Right ventricle myocardium inferior (tissue), 1 donor: ENCODE measurements around the gene HS6ST3. TPM values are rescaled to one million over a fixed set of nuclear protein-coding genes. Genes with fewer than 3 reads are reported as not detected.
"Not testable (repeated sequence)": the region's sequence is repeated elsewhere in the genome, so short reads cannot be mapped to it uniquely, and the experiment has no call there.

Experiments used
- ATAC-seq: fragments of 200-7000 bp; cut with Tn5 transposase; one replicate; pipeline ENCODE4 v1.9.1; 2020; ENCODE audit warnings: mild to moderate bottlenecking, moderate library complexity
- DNase-seq: peaks from one replicate; pipeline ENCODE4 v3.0.0; 2021; ENCODE audit errors: missing footprints
- intact Hi-C: fragments of 100-400 bp; cut with DNase I; formaldehyde crosslinking; loops from one replicate; pipeline ENCODE4 v1.11.0; 2022
- total RNA-seq: library from RNA; stranded (reverse); fragmentation: NEBNext Ultra II Directional; extraction: Animal tissue kit (Norgen Biotek cat#: 25700); gene quantifications from one replicate; pipeline ENCODE4 v1.2.1, GENCODE V29; 2021
- donor health status: DM: no; HTN: yes; CAD: no; lungs with severe emphysema.

HS6ST3 gene
- total RNA-seq, 1 donor from 2014 or later: 1.4 TPM

DNA sequence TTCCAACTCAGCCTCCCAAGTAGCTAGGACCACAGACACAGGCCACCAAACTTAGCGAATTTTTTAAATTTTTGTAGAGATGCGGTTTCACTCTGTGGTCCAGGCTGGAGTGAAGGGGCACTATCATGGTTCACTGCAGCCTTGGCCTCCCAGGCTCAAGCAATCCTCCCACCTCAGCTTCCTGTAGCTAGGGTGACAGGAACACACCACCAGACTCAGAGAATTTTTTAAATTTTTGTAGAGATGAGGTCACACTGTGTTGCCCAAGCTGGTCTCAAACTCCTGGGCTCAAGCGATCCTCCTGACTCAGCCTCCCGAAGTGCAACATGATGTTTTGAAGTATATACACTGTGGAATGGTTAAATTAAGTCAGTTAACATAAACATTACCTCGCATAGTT, 640.8 kb downstream of the HS6ST3 start:
- intact Hi-C loops: no loop called here
- ATAC-seq (no peak), DNase-seq (no peak)

- intact Hi-C loops: no loop called here
- no peak for ATAC-seq
Observed at GRCh38 chr13:96734499-96734898, 644.6 kb downstream of the HS6ST3 start.

DNA sequence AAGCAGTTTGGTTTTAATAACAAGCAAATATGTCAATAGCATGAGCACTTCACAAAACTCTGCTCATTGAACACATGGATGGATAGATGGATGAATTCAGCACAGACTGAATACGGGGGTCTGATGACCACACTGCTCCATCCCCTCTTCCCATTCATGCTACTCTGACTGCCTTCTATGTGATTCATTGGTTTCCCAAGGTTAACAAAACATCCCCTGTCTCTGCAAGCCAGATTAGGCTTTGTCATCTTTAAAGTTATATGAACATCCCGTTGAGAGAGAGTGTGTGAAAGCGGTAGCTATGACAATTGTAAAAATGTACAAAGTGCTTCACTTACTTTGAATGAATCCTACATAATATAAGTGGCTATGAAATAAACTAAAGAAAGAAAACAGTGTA, 651.9 kb downstream of the HS6ST3 start:
- ATAC-seq (no peak), DNase-seq (no peak)
- intact Hi-C loops: no loop called here

More at GRCh38 chr13:96734499-96734898, 644.6 kb downstream of the HS6ST3 start:
- no peak for DNase-seq

GRCh38 chr13:96743296-96744089, 653.6 kb downstream of the HS6ST3 start:
- no peak for ATAC-seq
- DNase-seq: no peak
- intact Hi-C loops: no loop called here

DNA sequence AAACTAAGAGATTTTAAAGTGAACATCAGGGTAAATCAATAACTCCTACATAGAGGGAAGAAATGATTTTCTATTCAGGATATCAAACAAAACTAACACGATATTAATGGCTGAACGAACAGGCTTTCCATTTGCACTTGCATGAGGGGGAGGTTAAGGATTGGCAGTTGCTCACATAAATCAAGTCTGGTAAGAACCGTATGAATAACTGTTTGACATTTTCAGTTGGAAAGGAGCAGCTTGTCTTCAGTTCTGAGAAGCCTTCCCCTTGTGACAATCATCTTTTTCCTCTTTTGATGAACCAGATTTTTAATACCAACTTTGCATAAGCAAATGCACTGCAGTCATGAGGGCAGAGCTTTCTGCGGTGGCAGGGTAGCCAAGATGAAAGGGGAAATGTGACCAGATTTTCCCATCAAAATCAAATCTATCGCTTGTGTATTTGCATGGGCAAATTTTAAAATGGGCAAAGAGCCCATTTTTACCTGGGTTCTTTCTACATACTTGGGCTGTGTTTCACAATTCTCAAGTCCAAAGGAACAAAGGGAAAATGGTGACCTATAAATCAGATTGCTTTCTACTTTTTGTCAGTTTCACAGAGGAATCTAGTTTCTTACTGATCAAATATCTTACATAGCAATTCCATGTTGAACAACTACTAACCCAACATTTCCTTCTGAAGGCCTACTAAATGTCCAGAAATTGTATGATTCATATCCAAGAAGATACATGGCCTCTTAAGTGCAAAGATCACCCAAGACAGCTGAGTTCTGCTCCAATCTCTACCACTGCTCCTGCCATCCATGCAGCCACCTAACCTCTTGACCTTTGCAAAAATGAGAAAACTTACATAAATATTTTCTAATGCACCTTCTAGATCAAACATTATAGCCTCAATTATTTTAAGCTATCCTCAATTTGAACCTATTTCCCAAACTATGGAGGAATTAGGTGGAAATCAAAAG, 654.7 kb downstream of the HS6ST3 start:
- ATAC-seq (no peak), DNase-seq (no peak)
- intact Hi-C loops: no loop called here

- no peak for ATAC-seq
Observed at GRCh38 chr13:96746886-96747285, 657.0 kb downstream of the HS6ST3 start.

DNA sequence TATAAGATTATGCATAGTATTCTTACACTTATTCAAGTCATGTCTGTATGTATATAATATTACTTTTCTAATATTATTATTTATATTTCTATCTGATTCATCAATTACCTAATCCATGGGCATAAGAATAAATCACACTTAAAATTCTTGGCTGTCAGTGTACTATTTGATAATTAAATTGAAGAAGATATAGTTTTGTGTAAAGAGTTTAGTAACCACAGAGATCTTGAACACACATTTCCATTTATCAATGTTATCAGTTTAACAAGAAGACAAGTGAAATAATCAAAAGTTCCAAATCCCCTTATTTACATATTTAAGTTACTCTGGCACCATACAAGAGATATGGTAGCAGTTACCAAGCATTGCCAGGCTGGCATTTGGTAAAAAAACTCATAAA, 659.9 kb downstream of the HS6ST3 start:
- ATAC-seq: no peak
- DNase-seq: no peak
- intact Hi-C loops: no loop called here

More at GRCh38 chr13:96746886-96747285, 657.0 kb downstream of the HS6ST3 start:
- intact Hi-C loops: no loop called here
- no peak for DNase-seq

GRCh38 chr13:96751089-96751488, 661.2 kb downstream of the HS6ST3 start:
- intact Hi-C loops: no loop called here
- ATAC-seq: no peak
- no peak for DNase-seq

DNA sequence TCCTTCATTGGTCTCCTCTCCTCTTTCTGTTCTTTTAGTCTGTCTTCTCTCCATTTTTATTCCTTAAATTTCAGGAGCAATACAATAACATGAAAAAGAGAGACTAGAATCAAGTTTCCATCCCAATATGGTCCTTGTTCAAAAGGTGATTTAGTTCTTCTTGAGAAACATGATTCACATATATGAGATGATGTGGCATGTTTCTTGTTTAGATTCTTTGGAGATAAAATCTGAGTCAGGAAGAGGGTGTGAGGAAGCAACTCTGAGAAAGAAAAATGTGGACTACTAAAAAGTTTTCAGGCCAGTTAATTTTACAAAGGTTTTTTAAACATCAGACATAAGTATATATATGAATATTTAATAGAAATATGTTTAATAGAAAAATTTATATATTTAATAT, 673.0 kb downstream of the HS6ST3 start:
- intact Hi-C loops: no loop called here
- no peak for DNase-seq
- no peak for ATAC-seq

GRCh38 chr13:96766306-96766705, 676.4 kb downstream of the HS6ST3 start:
- ATAC-seq: no peak
- no peak for DNase-seq
- intact Hi-C loops: no loop called here

- ATAC-seq (no peak), DNase-seq (no peak)
- intact Hi-C loops: no loop called here
Observed at GRCh38 chr13:96768524-96768923, 678.6 kb downstream of the HS6ST3 start.

- intact Hi-C loops: no loop called here
Observed at GRCh38 chr13:96769874-96770273, 680.0 kb downstream of the HS6ST3 start.

DNA sequence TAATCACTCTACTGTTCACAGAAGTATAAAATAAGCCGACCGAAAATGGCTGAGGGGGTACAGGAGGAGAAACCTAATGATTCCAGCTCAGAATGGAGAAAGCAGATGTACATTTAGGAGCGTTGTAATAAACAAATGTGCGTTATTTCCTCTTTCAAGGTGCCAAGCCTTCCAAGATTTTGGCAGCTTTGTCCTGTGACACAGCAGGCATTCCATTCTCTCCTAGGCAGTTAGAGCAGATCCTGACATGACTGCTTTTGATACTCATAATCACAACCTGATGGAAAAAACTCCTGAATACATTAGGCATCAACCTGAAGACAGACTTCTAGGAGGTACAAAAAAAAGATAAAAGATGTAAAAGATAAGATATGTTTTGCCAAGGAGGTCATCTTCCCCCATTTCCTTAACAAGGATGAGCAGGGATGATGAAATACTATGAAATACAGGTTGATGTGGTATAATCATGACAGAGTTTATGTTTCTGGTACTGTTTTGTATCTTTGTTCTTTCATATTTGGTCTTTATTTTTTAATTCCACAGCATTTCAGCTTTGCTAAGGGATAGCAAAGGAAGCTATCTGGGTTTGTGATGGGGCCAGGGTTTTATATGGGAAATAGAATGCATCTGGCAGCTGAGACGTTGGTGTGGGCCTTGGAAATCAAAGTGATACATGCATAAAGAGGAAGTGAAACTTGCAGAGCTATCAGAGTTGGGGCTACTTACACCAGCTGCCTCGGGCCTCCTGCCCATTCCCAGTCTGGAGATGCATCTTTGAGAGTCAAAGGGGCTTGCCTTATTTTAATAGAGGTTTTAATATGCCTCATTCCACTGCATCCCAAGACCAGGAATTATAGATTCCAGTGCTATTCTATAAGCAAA, 681.8 kb downstream of the HS6ST3 start:
- DNase-seq: no peak
- intact Hi-C loops: no loop called here
- no peak for ATAC-seq

More at GRCh38 chr13:96769874-96770273, 680.0 kb downstream of the HS6ST3 start:
- DNase-seq (no peak), ATAC-seq (no peak)

DNA sequence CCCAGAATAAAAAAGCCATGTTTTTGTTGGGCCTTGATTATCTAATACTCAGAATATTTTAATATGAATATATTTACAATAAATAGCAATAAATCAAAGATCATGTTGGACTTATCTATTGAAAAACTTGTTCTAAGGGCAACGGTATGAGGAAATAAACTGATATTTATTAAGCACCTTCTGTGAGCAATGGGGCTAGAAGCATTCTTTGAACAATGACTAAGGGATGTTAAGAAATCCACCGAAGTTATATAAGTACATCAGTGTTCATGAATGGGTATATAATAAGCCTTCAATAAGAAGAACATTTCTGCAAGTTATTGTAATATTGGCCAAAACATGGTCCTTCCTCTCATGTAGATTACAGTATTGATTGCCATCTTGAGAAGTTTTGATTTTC, 682.5 kb downstream of the HS6ST3 start:
- no peak for DNase-seq
- ATAC-seq: no peak
- intact Hi-C loops: no loop called here

DNA sequence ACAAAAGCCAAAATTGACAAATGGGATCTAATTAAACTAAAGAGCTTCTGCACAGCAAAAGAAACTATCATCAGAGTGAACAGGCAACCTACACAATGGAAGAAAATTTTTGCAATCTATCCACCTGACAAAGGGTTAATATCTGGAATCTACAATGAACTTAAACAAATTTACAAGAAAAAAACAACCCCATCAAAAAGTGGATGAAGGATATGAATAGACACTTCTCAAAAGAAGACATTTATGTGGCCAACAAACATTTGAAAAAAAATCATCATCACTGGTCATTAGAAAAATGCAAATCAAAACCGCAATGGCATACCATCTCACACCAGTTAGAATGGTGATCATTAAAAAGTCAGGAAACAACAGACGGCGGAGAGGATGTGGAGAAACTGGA, 688.4 kb downstream of the HS6ST3 start:
- intact Hi-C loops, ATAC-seq, DNase-seq: not testable (repeated sequence)

GRCh38 chr13:96779691-96780090, 689.8 kb downstream of the HS6ST3 start:
- intact Hi-C loops: no loop called here
- DNase-seq: no peak
- no peak for ATAC-seq

GRCh38 chr13:96780105-96780504, 690.2 kb downstream of the HS6ST3 start:
- intact Hi-C loops: no loop called here
- DNase-seq (no peak), ATAC-seq (no peak)

- DNase-seq (peak; percentile 67), ATAC-seq (peak; percentile 89)
- intact Hi-C loops: no loop called here
Observed at GRCh38 chr13:96781141-96781540, 691.2 kb downstream of the HS6ST3 start.

- intact Hi-C loops: no loop called here
- peak; percentile 20 for ATAC-seq
- no peak for DNase-seq
Observed at GRCh38 chr13:96782186-96782585, 692.3 kb downstream of the HS6ST3 start.
